Effector CD4-positive, alpha-beta T cell (primary cell): ENCODE data around the gene APPBP2.
"Not testable (repeated sequence)": the region's sequence is repeated elsewhere in the genome, so short reads cannot be mapped to it uniquely, and the experiment has no call there.

ENCODE experiments used
- DNase-seq: peaks from one replicate; pipeline ENCODE4 v3.0.0-alpha.2; 2020

The APPBP2 gene

DNA sequence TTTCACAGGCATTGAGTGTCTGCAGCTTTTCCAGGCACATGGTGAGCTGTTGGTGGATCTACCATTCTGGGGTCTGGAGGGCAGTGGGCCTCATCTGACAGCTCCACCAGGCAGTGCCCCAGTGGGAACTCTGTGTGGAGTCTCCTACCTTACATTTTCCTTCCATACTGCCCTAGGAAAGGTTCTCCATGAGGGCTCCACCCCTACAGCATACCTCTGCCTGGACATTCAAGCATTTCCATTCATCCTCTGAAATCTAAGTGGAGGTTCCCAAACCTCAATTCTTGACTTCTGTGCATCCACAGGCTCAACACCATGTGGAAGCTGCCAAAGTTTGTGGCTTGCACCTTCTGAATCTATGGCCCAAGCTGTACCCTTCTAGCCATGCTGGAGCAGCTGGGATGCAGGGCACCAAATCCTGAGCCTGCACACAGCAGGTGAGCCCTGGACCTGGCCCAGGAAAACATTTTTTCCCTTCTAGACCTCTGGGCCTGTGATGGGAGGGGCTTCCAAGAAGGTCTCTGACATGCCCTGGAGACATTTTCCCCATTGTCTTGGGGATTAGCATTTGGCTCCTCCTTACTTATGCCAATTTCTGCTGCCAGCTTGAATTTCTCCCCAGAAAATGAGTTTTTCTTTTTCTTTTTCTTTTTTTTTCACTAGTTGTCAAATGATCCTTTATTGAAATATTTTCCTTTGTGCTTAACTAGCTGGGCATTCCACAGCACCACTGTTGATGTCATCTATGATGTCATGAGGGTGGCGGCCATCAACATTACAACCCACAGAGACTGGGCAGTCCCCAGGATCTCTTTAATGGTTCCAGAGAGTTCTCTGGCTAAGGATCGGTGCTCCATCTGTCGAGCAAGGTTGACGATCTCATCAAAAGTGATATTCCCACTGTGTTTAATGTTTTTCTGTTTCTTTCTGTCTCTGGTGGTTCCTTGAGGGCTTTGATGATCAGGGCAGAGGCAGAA lies 92.7 kb downstream of the APPBP2 start:
- DNase-seq: not testable (repeated sequence)

DNA sequence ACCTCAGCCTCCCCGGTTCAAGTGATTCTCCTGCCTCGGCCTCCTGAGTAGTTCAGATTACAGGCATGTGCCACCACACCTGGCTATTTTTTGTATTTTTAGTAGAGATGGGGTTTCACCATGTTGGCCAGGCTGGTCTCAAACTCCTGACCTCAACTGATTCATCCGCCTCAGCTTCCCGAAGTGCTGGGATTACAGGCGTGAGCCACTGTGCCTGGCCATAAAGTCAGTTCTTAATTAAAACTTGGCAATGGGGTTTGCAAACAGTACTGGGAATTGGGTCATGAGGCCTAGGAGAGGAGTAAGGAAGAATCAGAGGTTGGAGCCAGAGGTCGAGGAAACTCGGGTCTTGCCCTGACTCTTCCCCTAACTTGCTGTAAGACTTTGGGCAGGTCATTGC lies 95.5 kb downstream of the APPBP2 start:
- DNase-seq: not testable (repeated sequence)

- DNase-seq: not testable (repeated sequence)
Measured at GRCh38 chr17:60428491-60428890, 97.6 kb downstream of the APPBP2 start.

DNA sequence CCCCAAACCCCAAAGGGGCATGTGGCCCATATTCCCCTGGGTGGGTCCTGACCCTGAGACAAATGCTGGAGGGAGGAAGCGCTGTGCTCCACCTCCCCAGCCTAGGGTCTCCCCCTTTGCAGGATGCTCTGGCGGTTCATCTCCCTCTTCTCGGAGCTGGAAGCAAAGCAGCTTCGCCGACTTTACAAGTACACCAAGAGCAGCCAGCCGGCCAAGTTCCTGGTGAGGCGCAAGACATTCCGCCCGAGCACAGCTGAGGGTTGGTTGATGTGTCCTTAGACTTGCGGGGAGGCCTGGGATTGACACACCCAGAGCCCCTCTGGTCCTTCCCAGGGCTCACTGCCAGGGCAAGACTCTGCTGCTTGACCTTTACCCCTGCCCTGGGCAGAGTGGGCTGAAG lies 99.4 kb downstream of the APPBP2 start:
- DNase-seq: no peak

- DNase-seq: no peak
Measured at GRCh38 chr17:60425626-60426025, 100.4 kb downstream of the APPBP2 start.

DNA sequence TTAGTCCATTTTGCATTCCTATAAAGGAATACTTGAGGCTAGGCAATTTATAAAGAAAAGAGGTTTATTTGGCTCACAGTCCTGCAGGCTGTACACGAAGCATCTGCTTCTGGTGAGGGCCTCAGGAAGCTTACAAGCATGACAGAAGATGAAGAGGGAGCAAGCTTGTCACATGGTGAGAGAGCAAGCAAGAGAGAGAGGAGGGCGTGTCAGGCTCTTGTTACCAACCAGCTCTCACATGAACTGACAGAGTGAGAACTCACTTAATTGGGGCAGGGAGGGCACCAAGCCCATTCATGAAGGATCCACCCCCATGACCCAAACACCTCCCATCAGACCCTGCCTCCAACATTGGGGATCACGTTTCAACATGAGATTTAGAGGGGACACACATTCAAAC lies 102.2 kb downstream of the APPBP2 start:
- DNase-seq: no peak

GRCh38 chr17:60422162-60422665 lies 103.8 kb downstream of the APPBP2 start, which contains the start of gene CHCT1:
CHCT1 (plus strand) TSS chr17:60422489; CDS start chr17:60422593, 104 bp downstream.
- no peak for DNase-seq

DNA sequence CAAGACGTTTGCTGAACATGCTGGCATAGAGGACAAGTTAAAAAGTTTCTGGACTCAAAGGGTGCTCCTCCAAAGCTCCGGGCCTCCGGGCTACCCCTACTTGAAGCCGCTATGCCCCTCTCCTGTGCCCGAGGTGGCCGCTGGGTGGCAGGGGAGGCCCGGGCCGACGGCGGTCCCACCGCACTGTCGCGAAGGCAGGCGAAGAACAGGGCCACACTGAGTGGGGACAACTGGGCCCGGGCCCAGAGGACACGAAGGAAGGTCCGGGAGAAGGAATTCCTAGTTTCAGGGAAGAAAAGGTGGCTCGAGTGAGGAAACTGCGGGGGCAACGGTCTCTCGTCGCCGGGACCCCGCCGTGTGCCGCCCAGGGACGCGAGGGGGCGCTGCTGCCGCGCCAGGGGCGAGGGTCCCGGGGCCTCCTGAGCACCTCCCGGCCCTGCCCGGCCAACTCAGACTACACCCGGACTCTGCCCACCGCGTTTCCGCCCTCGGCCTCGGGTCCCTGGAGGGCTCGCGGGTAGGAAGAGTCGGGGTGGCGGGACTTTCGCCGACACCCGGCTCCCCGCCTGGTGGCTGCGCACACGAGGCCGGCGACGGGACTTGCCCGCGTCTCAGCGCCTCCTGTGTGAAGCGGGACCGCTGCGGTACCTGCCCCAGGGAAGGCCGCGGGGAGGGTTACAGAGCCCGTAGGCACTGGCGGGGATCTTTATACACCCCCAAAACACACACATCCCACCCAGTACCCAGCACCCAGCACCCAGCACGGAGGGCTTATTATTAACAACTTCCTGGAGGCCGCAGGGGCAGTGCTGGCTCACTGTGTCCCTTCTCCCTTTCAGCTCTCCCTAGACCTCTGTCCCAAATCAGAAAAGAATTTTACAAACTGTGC lies 104.5 kb downstream of the APPBP2 start:
- DNase-seq: peak; percentile 62

DNA sequence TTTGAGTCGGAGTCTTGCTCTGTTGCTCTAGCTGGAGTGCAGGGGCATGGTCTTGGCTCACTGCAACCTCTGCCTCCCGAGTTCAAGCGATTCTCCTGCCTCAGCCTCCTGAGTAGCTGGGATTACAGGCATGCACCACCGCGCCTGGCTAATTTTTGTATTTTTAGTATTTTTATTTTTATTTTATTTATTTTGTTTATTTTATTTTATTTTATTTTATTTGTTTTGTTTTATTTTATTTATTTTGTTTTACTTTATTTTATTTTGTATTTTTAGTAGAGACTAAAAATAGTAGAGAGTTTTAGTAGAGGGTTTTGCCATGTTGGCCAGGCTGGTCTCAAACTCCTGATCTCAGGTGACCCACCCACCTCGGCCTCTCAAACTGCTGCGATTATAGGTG lies 106.2 kb downstream of the APPBP2 start:
- not testable (repeated sequence) for DNase-seq

DNA sequence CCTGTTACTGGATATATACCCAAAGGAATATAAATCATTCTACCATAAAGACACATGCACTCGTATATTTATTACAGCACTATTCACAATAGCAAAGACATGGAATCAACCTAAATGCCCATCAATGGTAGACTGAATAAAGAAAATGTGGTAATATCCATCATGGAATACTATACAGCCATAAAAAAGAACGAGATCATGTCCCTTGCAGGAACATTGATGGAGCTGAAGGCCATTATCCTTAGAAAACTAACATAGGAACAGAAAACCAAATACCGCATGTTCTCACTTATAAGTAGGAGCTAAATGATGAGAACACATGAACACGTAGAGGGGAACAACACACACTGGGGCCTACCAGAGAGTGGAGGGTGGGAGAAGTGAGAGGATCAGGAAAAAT lies 107.0 kb downstream of the APPBP2 start:
- DNase-seq: not testable (repeated sequence)

DNA sequence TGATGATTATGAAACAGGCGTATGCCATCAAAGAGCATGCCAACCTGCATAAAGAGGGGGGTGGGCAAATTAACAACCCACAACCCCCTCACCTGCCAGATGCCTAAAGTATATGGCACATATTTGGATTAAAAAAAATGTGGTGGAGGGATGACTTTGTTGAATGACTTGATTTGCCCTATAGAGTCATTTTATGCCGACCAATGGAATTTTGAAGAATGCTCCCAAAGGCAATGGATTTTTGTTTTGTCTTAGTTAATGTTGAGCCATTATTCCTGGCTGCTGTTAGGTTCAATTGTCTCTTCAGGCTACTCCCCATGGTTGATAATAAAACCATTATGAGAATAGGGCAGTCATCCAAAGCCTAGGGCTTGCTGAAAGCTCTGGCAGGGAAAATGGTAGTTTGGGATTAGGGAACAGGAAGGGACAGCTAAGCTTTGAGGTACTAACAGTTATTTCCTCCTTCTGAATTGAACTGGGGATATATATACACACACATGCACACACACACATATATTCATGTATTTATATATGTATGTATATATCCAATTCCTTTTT lies 109.6 kb downstream of the APPBP2 start:
- no peak for DNase-seq

DNA sequence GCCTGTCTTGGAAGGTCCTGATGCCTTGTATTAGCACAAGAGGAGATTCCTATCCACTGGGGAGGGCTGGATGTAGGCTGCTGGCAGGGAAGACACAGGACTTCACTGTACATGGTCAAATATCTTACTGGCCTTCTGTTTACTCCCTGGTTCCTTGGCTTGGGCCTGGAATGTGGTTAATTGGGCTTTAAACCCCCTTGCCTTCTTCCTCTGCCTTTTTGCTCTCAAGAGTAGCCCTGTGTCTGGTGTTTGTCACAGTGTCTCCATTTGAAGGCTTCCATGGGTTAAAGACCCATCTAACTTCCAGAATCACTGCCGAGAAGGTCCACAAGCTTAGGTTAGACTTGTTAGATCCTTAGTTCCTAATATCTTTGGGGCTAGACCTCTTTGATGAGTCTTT lies 110.9 kb downstream of the APPBP2 start:
- no peak for DNase-seq

- DNase-seq: no peak
Measured at GRCh38 chr17:60412701-60413100, 113.3 kb downstream of the APPBP2 start.

DNA sequence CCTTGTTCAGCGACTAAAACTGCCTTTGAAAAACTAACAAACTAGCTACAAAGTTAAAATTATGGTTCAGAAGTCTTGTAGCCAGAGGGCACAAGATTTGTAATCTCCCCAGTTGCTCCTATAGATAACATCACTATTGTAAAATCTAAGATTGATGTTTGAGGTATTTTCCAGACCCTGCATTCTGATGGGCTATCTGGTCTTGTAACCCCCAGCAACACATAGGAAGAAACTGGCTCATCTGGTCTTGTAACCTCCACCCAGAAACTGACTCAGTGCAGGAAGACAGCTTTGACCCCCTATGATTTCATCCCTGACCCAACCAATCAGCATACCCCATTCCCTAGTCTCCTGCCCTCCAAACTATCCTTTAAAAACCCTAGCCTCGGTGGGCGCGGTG lies 116.0 kb downstream of the APPBP2 start:
- DNase-seq: no peak

- DNase-seq: no peak
Measured at GRCh38 chr17:60406887-60407286, 119.2 kb downstream of the APPBP2 start.

- DNase-seq: no peak
Measured at GRCh38 chr17:60403962-60404361, 122.1 kb downstream of the APPBP2 start.

DNA sequence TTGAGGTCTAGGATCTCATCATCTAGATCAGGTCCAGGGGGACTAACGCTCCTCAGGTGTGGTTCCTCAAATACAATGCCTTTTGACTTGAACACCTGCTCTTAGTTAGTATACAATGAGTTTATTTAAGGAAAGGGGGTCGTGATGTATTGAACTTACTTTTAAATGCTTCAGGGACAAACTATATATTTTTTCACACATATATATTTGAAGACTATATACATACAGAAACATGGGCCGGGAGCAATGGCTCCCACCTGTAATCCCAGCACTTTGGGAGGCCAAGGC lies 122.6 kb downstream of the APPBP2 start:
- no peak for DNase-seq

DNA sequence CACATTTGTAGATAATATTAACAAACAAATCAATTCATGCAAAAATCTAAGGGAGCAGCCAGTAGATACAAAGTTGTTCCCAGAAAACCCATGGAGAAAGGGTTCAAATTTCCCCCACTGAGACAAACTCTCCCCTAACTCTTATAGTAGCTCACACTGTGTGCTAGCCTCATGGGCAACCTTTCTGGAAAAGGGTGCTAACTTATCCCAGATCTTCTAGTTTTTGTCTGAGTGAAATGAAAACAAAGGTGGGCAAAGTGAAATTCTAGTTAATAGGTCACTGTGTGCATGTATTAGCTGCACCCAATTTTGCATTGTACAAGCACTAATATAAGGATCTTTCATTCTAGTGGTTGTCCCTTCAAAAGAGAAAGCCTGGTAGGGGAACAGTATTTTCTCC lies 124.2 kb downstream of the APPBP2 start:
- DNase-seq: no peak

DNA sequence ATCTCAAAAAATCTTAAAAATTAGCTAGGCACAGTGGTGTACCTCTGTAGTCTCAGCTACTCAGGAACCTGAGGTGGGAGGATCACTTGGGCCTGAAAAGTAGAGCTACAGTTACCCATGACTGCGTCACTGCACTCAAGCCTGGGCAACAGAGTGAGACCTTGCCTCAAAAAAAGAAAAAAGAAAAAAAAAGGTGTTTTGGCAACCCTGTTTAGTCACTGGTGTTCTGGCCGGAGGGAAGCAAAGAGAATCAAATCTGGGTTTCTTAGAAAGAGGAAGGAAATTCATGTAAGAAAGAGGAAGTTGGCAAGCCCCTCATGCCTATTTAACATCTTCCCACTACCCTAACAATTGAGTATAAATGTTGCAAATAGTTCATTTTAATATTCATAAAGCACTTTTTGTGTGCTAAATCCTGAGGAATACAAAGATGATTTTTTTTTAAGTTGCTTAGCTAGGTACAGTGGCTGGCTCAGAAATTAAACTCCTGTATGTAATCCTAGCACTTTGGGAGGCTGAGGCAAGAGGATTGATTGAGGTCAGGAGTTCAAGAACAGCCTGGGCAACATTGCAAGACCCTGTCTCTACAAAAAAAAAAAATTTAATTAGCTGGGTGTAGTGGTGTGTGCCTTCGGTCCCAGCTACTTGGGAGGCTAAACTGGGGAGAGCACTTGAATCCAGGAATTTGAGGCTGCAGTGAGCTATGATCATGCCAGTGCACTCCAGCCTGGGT lies 127.6 kb downstream of the APPBP2 start:
- DNase-seq: no peak

DNA sequence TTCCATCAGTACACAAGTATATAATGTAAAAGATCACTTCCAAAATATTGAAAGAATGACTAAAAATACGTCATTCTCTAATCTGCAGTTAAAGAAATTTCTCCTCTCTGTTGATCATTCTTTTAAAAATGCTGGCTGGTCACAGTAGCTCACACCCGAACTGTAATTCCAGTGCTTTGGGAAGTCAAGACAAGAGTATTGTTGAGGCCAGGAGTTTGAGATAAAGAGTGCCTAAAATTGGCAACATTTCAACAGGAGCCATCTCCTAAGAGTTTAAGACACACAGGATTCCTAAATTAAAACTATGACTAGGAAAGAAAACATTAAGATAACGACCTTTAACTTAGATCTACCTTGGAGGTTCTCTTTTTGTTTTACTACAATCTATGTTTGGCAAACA lies 129.6 kb downstream of the APPBP2 start:
- DNase-seq: no peak

GRCh38 chr17:60395508-60396065 lies 130.5 kb downstream of the APPBP2 start:
- DNase-seq: no peak
